SK-N-SH (cell line): ENCODE measurements around the gene SBF2. TPM values are rescaled to one million over a fixed set of nuclear protein-coding genes. Genes with fewer than 3 reads are reported as not detected.

ENCODE experiments used
- CTCF ChIA-PET: fragments of 300-600, 350-600 bp; formaldehyde crosslinking; extraction: SDS; loops from one replicate; lab custom pipeline; 2021; lab: Yijun Ruan, JAX
- POLR2A ChIA-PET: fragments of 350-600 bp; sonication (Branson Sonifier 250); formaldehyde crosslinking; extraction: SDS; loops from one replicate; lab custom pipeline; 2020; ENCODE audit warnings: antibody characterized with exemption, inconsistent platforms; lab: Yijun Ruan, JAX
- DNase-seq: peaks from one replicate; pipeline ENCODE4 v3.0.0; 2012
- H2AFZ ChIP-seq: fragments of 200-600 bp; sonication (generic); 2 replicates; pipeline ENCODE4 v1.8.1; 2016; ENCODE audit warnings: antibody characterized with exemption, mild to moderate bottlenecking, low read depth
- H3F3A ChIP-seq: fragments of 200-600 bp; sonication (generic); replicated peaks from 2 replicates; pipeline ENCODE3; 2016; ENCODE audit warnings: antibody characterized with exemption, mild to moderate bottlenecking; ENCODE audit not compliant: insufficient read depth
- H3K27ac ChIP-seq, 2 experiments: fragments of 200-500 bp in 1 of 2; fragments of 200-600 bp in 1 of 2; sonication (Bioruptor generic) in 1 of 2; sonication (generic), shearing (Covaris generic) in 1 of 2; 2 replicates each; pipeline versions ENCODE4 v1.5.1 to v1.6.1; 2014 to 2016; ENCODE audit warnings: low read depth in 2 of 2, inconsistent platforms in 1 of 2, low read length in 1 of 2, mild to moderate bottlenecking in 1 of 2, mixed read lengths in 1 of 2
- H3K27me3 ChIP-seq: fragments of 200-600 bp; sonication (generic), shearing (Covaris generic); 2 replicates; pipeline ENCODE4 v1.6.1; 2016; ENCODE audit warnings: mixed run types; ENCODE audit not compliant: insufficient read depth
- H3K36me3 ChIP-seq, 2 experiments: fragments of 200-500 bp in 1 of 2; fragments of 200-600 bp in 1 of 2; sonication (Bioruptor generic) in 1 of 2; sonication (generic) in 1 of 2; replicated peaks in 1 of 2; 2 replicates each; pipeline versions ENCODE3 to v1.5.1; 2014 to 2016; ENCODE audit warnings: low read length in 1 of 2, mild to moderate bottlenecking in 1 of 2; ENCODE audit not compliant: insufficient read depth in 2 of 2, control insufficient read depth in 1 of 2
- H3K4me1 ChIP-seq, 2 experiments: fragments of 200-500 bp in 1 of 2; fragments of 200-600 bp in 1 of 2; sonication (Bioruptor generic) in 1 of 2; sonication (generic), shearing (Covaris generic) in 1 of 2; 2 replicates each; pipeline versions ENCODE4 v1.5.1 to v1.6.1; 2014 to 2016; ENCODE audit warnings: low read depth in 1 of 2, low read length in 1 of 2, mixed run types in 1 of 2; ENCODE audit not compliant: insufficient read depth in 2 of 2, control insufficient read depth in 1 of 2
- H3K4me2 ChIP-seq: fragments of 200-600 bp; sonication (generic), shearing (Covaris generic); 2 replicates; pipeline ENCODE4 v1.6.1; 2017; ENCODE audit warnings: mixed run types
- H3K4me3 ChIP-seq, 2 experiments: fragments of 200-500 bp in 1 of 2; fragments of 200-600 bp in 1 of 2; sonication (Bioruptor generic) in 1 of 2; sonication (generic), shearing (Covaris generic) in 1 of 2; 2 replicates each; pipeline versions ENCODE4 v1.5.1 to v1.8.1; 2014 to 2016; ENCODE audit warnings: low read depth in 2 of 2, inconsistent platforms in 1 of 2, low read length in 1 of 2, mild to moderate bottlenecking in 1 of 2, mixed read lengths in 1 of 2, moderate library complexity in 1 of 2
- H3K79me2 ChIP-seq: fragments of 200-600 bp; sonication (generic); 2 replicates; pipeline ENCODE4 v1.8.1; 2017; ENCODE audit warnings: mild to moderate bottlenecking; ENCODE audit not compliant: insufficient read depth
- H3K9ac ChIP-seq: fragments of 200-600 bp; sonication (generic); 2 replicates; pipeline ENCODE4 v1.6.1; 2017; ENCODE audit warnings: mixed run types
- H3K9me2 ChIP-seq: fragments of 200-600 bp; sonication (generic); 2 replicates; pipeline ENCODE4 v1.6.1; 2017; ENCODE audit warnings: mixed run types
- H3K9me3 ChIP-seq: fragments of 200-600 bp; sonication (generic); 2 replicates; pipeline ENCODE4 v1.6.1; 2017; ENCODE audit warnings: mixed run types, mild to moderate bottlenecking, moderate library complexity
- H4K20me1 ChIP-seq: fragments of 200-600 bp; sonication (generic); 2 replicates; pipeline ENCODE4 v1.6.1; 2017; ENCODE audit warnings: mild to moderate bottlenecking, mixed run types; ENCODE audit not compliant: insufficient read depth
- EP300 ChIP-seq, 2 experiments: IDR thresholded peaks; 2 replicates each; pipeline versions ENCODE4 v1.4.0 to v1.6.1; 2012; ENCODE audit warnings: borderline replicate concordance in 1 of 2, low read depth in 1 of 2, low read length in 1 of 2
- EZH2phosphoT487 ChIP-seq: fragments of 200-600 bp; sonication (generic); IDR thresholded peaks from 2 replicates; pipeline ENCODE4 v1.6.1; 2017; ENCODE audit warnings: low read depth, mixed run types, mild to moderate bottlenecking, antibody characterized with exemption, moderate library complexity, borderline replicate concordance
- FOSL2 ChIP-seq: IDR thresholded peaks from 2 replicates; pipeline ENCODE4 v1.4.0; 2012; ENCODE audit warnings: low read depth, mild to moderate bottlenecking, moderate library complexity, borderline replicate concordance
- FOXJ3 ChIP-seq: sonication (generic); formaldehyde crosslinking; IDR thresholded peaks from 2 replicates; pipeline ENCODE4 v1.5.1; 2020; ENCODE audit warnings: mild to moderate bottlenecking, missing genetic modification reagents
- FOXM1 ChIP-seq: IDR thresholded peaks from 2 replicates; pipeline ENCODE4 v1.4.0; 2012; ENCODE audit warnings: low read depth, mild to moderate bottlenecking
- NFIC ChIP-seq: IDR thresholded peaks from 2 replicates; pipeline ENCODE4 v1.4.0; 2012; ENCODE audit warnings: borderline replicate concordance
- NRF1 ChIP-seq: IDR thresholded peaks from 2 replicates; pipeline ENCODE4 v1.6.1; 2012; ENCODE audit warnings: low read depth, mild to moderate bottlenecking, low read length
- RAD21 ChIP-seq: IDR thresholded peaks from 2 replicates; pipeline ENCODE4 v1.6.1; 2012; ENCODE audit warnings: mild to moderate bottlenecking, low read length
- RFX5 ChIP-seq: IDR thresholded peaks from 2 replicates; pipeline ENCODE4 v1.6.1; 2012; ENCODE audit warnings: mild to moderate bottlenecking, improper control_type of control experiment, low read length
- RXRA ChIP-seq: IDR thresholded peaks from 2 replicates; pipeline ENCODE4 v1.4.0; 2012; ENCODE audit warnings: low read depth, mild to moderate bottlenecking, borderline replicate concordance
- SMC3 ChIP-seq: IDR thresholded peaks from 2 replicates; pipeline ENCODE4 v1.6.1; 2012; ENCODE audit warnings: low read depth, low read length, improper control_type of control experiment
- TAF1 ChIP-seq: IDR thresholded peaks from 2 replicates; pipeline ENCODE4 v1.6.1; 2012; ENCODE audit warnings: low read depth, mild to moderate bottlenecking, low read length, moderate library complexity, borderline replicate concordance
- YY1 ChIP-seq: IDR thresholded peaks from 2 replicates; pipeline ENCODE4 v1.4.0; 2012; ENCODE audit warnings: low read depth, mild to moderate bottlenecking
- WGBS: methylation state at CpG from one replicate; pipeline ENCODE4 v1.1.6; 2017; ENCODE audit warnings: low lambda C conversion rate; 5-methylcytosine and 5-hydroxymethylcytosine counted together
- polyA plus RNA-seq, 3 experiments: library from polyadenylated mRNA; depleted of rRNA; stranded (reverse); fragments of >200 nt; gene quantifications; 2 replicates each; pipeline ENCODE4 v1.2.3, GENCODE V29; 2012
- TF ChIP-seq, protein P1 (sequence below): fragments of 150-350 bp; IDR thresholded peaks from 2 replicates; pipeline ENCODE4 v1.6.1; 2017; ENCODE audit warnings: antibody characterized with exemption, low read length, low read depth, borderline replicate concordance
- TF ChIP-seq, protein P2 (sequence below): fragments of 200-600 bp; sonication (generic); IDR thresholded peaks from 2 replicates; pipeline ENCODE4 v1.6.1; 2017; ENCODE audit warnings: antibody characterized with exemption, mild to moderate bottlenecking, moderate library complexity
- TF ChIP-seq, protein P3 (sequence below): IDR thresholded peaks from 2 replicates; pipeline ENCODE4; 2012

SBF2 gene
- polyA plus RNA-seq, 1 of the 3 experiments (the other 2 are of a cell fraction) = 23.0 TPM

DNA sequence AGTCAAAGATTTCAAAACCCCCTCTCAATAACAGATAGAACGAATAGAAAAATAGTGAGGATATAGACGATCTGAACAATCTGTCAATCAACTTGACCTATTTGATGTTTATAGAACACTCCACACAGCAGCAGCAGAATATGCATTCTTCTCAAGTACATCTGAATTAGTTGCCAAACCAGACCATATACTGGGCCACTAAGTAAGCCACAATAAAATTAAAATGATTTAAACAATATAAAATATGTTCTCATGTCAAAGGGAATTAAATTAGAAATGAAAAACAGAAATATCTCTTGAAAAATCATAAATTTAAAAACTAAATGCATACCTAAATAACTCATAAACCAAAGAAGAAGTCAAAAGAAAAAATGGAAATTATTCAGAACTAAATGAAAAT, 229.2 kb downstream of the SBF2 start:
- H3K9me3 ChIP-seq = no peaks in the 10 kb centered on the region
- peaks cover 51% of the 10 kb centered on the region for H3K79me2 ChIP-seq
- H3K9me2 ChIP-seq = no peaks in the 10 kb centered on the region
- TF ChIP-seq EP300 (IDR thresholded peaks at IDR 0.05; ENCODE audit: borderline replicate concordance in 1 of 2, low read depth in 1 of 2, low read length in 1 of 2) (no peak), FOXM1 (no peak), YY1 (no peak)
- TF ChIP-seq, all 33 proteins: peak for 0
- H3K27ac ChIP-seq = no peak overlapping the region
- H3K9ac ChIP-seq = no peak overlapping the region
- 79% methylated on average over 2 of the region's 2 CpGs for WGBS
- H3K27me3 ChIP-seq = no peaks in the 10 kb centered on the region
- no peaks in the 10 kb centered on the region for H4K20me1 ChIP-seq
- H3F3A ChIP-seq = peaks cover 8% of the 10 kb centered on the region
- no peak overlapping the region for H3K4me3 ChIP-seq
- peaks cover 0 to 7% of the 10 kb centered on the region in 2 experiments; a peak in 3 of 4 replicates for H3K4me1 ChIP-seq
- H3K4me2 ChIP-seq = no peak overlapping the region
- CTCF ChIA-PET = no interaction called here
- no peak for DNase-seq
- H3K36me3 ChIP-seq = no peaks in the 10 kb centered on the region
- H2AFZ ChIP-seq = no peak overlapping the region
- POLR2A ChIA-PET = no interaction called here

DNA sequence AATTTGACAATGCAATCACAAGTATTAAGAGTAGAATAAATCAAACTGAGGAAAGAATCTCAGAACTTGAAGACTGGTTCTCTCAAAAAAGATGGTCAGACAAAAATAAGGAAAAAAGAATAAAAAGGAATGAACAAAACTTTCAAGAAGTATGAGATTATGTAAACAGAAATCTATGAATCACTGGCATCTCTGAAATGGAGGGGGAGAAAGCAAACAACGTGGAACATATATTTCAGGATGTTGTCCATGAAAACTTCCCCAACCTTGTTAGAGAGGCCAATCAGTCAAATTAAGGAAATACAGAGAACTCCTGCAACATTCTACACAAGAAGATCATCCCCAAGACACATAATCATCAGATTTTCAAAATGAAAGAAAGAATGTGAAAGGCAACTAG, 235.7 kb downstream of the SBF2 start:
- CTCF ChIA-PET = interaction anchor here (1.2 kb wide), 1 partner anchor 10 kb away, joined by 4 read pairs; no protein-coding TSS in a partner anchor
- H3K36me3 ChIP-seq = no peaks in the 10 kb centered on the region
- peaks cover 66% of the 10 kb centered on the region for H3K79me2 ChIP-seq
- no peaks in the 10 kb centered on the region for H3K4me1 ChIP-seq
- H3K9me3 ChIP-seq = no peaks in the 10 kb centered on the region; the same call in 1 of the 2 replicates
- WGBS = 92% methylated on average over 1 of the region's 1 CpG
- POLR2A ChIA-PET = no interaction called here
- no peak overlapping the region for H2AFZ ChIP-seq
- no peaks in the 10 kb centered on the region for H3K9me2 ChIP-seq
- no peak overlapping the region for H3K4me2 ChIP-seq
- TF ChIP-seq, protein P1, sequence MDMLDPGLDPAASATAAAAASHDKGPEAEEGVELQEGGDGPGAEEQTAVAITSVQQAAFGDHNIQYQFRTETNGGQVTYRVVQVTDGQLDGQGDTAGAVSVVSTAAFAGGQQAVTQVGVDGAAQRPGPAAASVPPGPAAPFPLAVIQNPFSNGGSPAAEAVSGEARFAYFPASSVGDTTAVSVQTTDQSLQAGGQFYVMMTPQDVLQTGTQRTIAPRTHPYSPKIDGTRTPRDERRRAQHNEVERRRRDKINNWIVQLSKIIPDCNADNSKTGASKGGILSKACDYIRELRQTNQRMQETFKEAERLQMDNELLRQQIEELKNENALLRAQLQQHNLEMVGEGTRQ = no peak
- no peak for TF ChIP-seq RXRA
- no peak for TF ChIP-seq RFX5
- TF ChIP-seq TAF1 = no peak
- TF ChIP-seq FOXJ3 (CRISPR knock-in tag) = no peak
- TF ChIP-seq EP300 (IDR thresholded peaks at IDR 0.05; ENCODE audit: borderline replicate concordance in 1 of 2, low read depth in 1 of 2, low read length in 1 of 2) = no peak
- TF ChIP-seq, protein P2, sequence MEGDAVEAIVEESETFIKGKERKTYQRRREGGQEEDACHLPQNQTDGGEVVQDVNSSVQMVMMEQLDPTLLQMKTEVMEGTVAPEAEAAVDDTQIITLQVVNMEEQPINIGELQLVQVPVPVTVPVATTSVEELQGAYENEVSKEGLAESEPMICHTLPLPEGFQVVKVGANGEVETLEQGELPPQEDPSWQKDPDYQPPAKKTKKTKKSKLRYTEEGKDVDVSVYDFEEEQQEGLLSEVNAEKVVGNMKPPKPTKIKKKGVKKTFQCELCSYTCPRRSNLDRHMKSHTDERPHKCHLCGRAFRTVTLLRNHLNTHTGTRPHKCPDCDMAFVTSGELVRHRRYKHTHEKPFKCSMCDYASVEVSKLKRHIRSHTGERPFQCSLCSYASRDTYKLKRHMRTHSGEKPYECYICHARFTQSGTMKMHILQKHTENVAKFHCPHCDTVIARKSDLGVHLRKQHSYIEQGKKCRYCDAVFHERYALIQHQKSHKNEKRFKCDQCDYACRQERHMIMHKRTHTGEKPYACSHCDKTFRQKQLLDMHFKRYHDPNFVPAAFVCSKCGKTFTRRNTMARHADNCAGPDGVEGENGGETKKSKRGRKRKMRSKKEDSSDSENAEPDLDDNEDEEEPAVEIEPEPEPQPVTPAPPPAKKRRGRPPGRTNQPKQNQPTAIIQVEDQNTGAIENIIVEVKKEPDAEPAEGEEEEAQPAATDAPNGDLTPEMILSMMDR = no peak
- TF ChIP-seq EZH2phosphoT487 = no peak
- no peak for TF ChIP-seq RAD21
- no peak for TF ChIP-seq NRF1
- no peak for TF ChIP-seq FOSL2
- no peak for TF ChIP-seq SMC3
- TF ChIP-seq YY1 = no peak
- no peak for TF ChIP-seq FOXM1
- TF ChIP-seq NFIC = no peak
- TF ChIP-seq, protein P3, sequence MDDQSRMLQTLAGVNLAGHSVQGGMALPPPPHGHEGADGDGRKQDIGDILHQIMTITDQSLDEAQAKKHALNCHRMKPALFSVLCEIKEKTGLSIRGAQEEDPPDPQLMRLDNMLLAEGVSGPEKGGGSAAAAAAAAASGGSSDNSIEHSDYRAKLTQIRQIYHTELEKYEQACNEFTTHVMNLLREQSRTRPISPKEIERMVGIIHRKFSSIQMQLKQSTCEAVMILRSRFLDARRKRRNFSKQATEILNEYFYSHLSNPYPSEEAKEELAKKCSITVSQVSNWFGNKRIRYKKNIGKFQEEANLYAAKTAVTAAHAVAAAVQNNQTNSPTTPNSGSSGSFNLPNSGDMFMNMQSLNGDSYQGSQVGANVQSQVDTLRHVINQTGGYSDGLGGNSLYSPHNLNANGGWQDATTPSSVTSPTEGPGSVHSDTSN = no peak
- no peak overlapping the region for H3K27ac ChIP-seq
- no peaks in the 10 kb centered on the region for H4K20me1 ChIP-seq
- H3K9ac ChIP-seq = no peak overlapping the region
- no peaks in the 10 kb centered on the region for H3K27me3 ChIP-seq
- DNase-seq = no peak
- H3K4me3 ChIP-seq = no peak overlapping the region
- H3F3A ChIP-seq = no peaks in the 10 kb centered on the region
